Fibroblast of skin of right quadriceps (primary cell): ENCODE measurements around the gene ADD3.
"Not testable (repeated sequence)": the region's sequence is repeated elsewhere in the genome, so short reads cannot be mapped to it uniquely, and the experiment has no call there.

ENCODE experiments used
- DNase-seq: peaks from one replicate; pipeline ENCODE4 v3.0.0-alpha.2; 2013

ADD3 gene

GRCh38 chr10:109977382-109977806 is 30.4 kb upstream of the ADD3 start:
- no peak for DNase-seq

GRCh38 chr10:109978481-109978880 is 29.3 kb upstream of the ADD3 start:
- peak; percentile 41 for DNase-seq

- DNase-seq = no peak
These were observed 28.6 kb upstream of the ADD3 start for GRCh38 chr10:109979215-109979614.

GRCh38 chr10:109981650-109982049 is 26.1 kb upstream of the ADD3 start:
- DNase-seq = no peak

GRCh38 chr10:109982123-109982522 is 25.7 kb upstream of the ADD3 start:
- no peak for DNase-seq

GRCh38 chr10:109982812-109983211 is 25.0 kb upstream of the ADD3 start:
- DNase-seq = no peak

GRCh38 chr10:109984013-109984412 is 23.8 kb upstream of the ADD3 start:
- DNase-seq = no peak

- DNase-seq = not testable (repeated sequence)
These were observed 22.0 kb upstream of the ADD3 start for GRCh38 chr10:109985768-109986167.

GRCh38 chr10:109987452-109988211 is 20.2 kb upstream of the ADD3 start:
- DNase-seq = peak; percentile 88

- no peak for DNase-seq
These were observed 19.6 kb upstream of the ADD3 start for GRCh38 chr10:109988212-109988596.

GRCh38 chr10:109991266-109991855 is 16.4 kb upstream of the ADD3 start:
- no peak for DNase-seq

GRCh38 chr10:109992485-109992884 is 15.3 kb upstream of the ADD3 start:
- DNase-seq = peak; percentile 61

GRCh38 chr10:109993551-109994330 is 14.0 kb upstream of the ADD3 start:
- DNase-seq = no peak

GRCh38 chr10:109994711-109995577 is 12.8 kb upstream of the ADD3 start:
- no peak for DNase-seq

- DNase-seq = no peak
These were observed 12.2 kb upstream of the ADD3 start for GRCh38 chr10:109995595-109995994.

- DNase-seq = no peak
These were observed 11.6 kb upstream of the ADD3 start for GRCh38 chr10:109996225-109996624.

- DNase-seq = no peak
These were observed 11.0 kb upstream of the ADD3 start for GRCh38 chr10:109996766-109997171.

GRCh38 chr10:109997233-109997632 is 10.6 kb upstream of the ADD3 start:
- no peak for DNase-seq

- DNase-seq = no peak
These were observed 9.3 kb upstream of the ADD3 start for GRCh38 chr10:109998513-109998912.

- no peak for DNase-seq
These were observed 4.8 kb upstream of the ADD3 start for GRCh38 chr10:110002801-110003523.

GRCh38 chr10:110003524-110003885 is 4.3 kb upstream of the ADD3 start:
- DNase-seq = no peak

- peak; percentile 83 for DNase-seq
These were observed 2.1 kb upstream of the ADD3 start for GRCh38 chr10:110005719-110006118.
